ENCODE data around the gene LSM4. TPM values are rescaled to one million over a fixed set of nuclear protein-coding genes. Genes with fewer than 3 reads are reported as not detected.

The LSM4 gene
- total RNA-seq, 2 donors from 2014 or later: 74.8 to 90.2 TPM

- Histone ChIP-seq H3K36me3 (no peaks in the 10 kb centered on the region), H3K27ac (peak overlapping the region; percentile 71 to 76), H3K4me3 (peak overlapping the region; percentile 87), H3K4me1 (ENCODE audit: control insufficient read depth in 1 of 2, low read depth in 2 of 2) (peaks cover 10 to 17% of the 10 kb centered on the region in 2 donors), H3K27me3 (replicated peaks; ENCODE audit: insufficient read depth) (no peaks in the 10 kb centered on the region), H3K9me3 (no peaks in the 10 kb centered on the region)
- TF ChIP-seq CTCF (IDR thresholded peaks at IDR 0.05): no peak
- ATAC-seq (ENCODE audit: insufficient number of reproducible peaks, low FRiP score, low read depth) (peak; percentile 61), DNase-seq (ENCODE audit: low spot score) (no peak)
These were observed 18.4 kb upstream of the LSM4 start for GRCh38 chr19:18340990-18341868.

- Histone ChIP-seq H3K9me3 (no peaks in the 10 kb centered on the region), H3K27ac (peak within 1 kb of the TSS; percentile 71 to 76), H3K36me3 (no peaks in the 10 kb centered on the region), H3K4me1 (ENCODE audit: control insufficient read depth in 1 of 2, low read depth in 2 of 2) (peaks cover 10 to 17% of the 10 kb centered on the region in 2 donors), H3K27me3 (replicated peaks; ENCODE audit: insufficient read depth) (no peaks in the 10 kb centered on the region), H3K4me3 (peak within 1 kb of the TSS; percentile 87)
- no peak for DNase-seq (ENCODE audit: low spot score)
- TF ChIP-seq CTCF (IDR thresholded peaks at IDR 0.05): no peak
- peak; percentile 4 for ATAC-seq (ENCODE audit: insufficient number of reproducible peaks, low FRiP score, low read depth)
These were observed 17.5 kb upstream of the LSM4 start, which contains the start of gene PGPEP1 for GRCh38 chr19:18340190-18340989. Gene PGPEP1 (plus strand): TSS chr19:18340598. CDS start chr19:18340682, 84 bp downstream.

GRCh38 chr19:18339723-18340122 is 16.8 kb upstream of the LSM4 start:
- Histone ChIP-seq H3K4me1 (ENCODE audit: control insufficient read depth in 1 of 2, low read depth in 2 of 2) (peaks cover 10 to 17% of the 10 kb centered on the region in 2 donors), H3K27ac (no peak overlapping the region), H3K4me3 (peak overlapping the region; percentile 87), H3K9me3 (no peaks in the 10 kb centered on the region), H3K36me3 (no peaks in the 10 kb centered on the region), H3K27me3 (replicated peaks; ENCODE audit: insufficient read depth) (no peaks in the 10 kb centered on the region)
- no peak for TF ChIP-seq CTCF (IDR thresholded peaks at IDR 0.05)
- ATAC-seq (ENCODE audit: insufficient number of reproducible peaks, low FRiP score, low read depth) (no peak), DNase-seq (ENCODE audit: low spot score) (no peak)

GRCh38 chr19:18338541-18338940 is 15.7 kb upstream of the LSM4 start:
- H3K4me3 ChIP-seq: no peak overlapping the region
- peaks cover 10 to 17% of the 10 kb centered on the region in 2 donors for H3K4me1 ChIP-seq (ENCODE audit: control insufficient read depth in 1 of 2, low read depth in 2 of 2)
- H3K36me3 ChIP-seq: no peaks in the 10 kb centered on the region
- no peaks in the 10 kb centered on the region for H3K27me3 ChIP-seq (replicated peaks; ENCODE audit: insufficient read depth)
- DNase-seq (ENCODE audit: low spot score): no peak
- no peaks in the 10 kb centered on the region for H3K9me3 ChIP-seq
- no peak for TF ChIP-seq CTCF (IDR thresholded peaks at IDR 0.05)
- no peak for ATAC-seq (ENCODE audit: insufficient number of reproducible peaks, low FRiP score, low read depth)
- H3K27ac ChIP-seq: no peak overlapping the region

GRCh38 chr19:18336121-18336520 is 13.2 kb upstream of the LSM4 start:
- Histone ChIP-seq H3K4me1 (ENCODE audit: control insufficient read depth in 1 of 2, low read depth in 2 of 2) (peaks cover 5 to 7% of the 10 kb centered on the region in 2 donors), H3K9me3 (no peaks in the 10 kb centered on the region), H3K27ac (no peak overlapping the region), H3K27me3 (replicated peaks; ENCODE audit: insufficient read depth) (no peaks in the 10 kb centered on the region), H3K36me3 (no peaks in the 10 kb centered on the region), H3K4me3 (no peak overlapping the region)
- no peak for DNase-seq (ENCODE audit: low spot score)
- no peak for TF ChIP-seq CTCF (IDR thresholded peaks at IDR 0.05)
- no peak for ATAC-seq (ENCODE audit: insufficient number of reproducible peaks, low FRiP score, low read depth)
